Activated CD8-positive, alpha-beta memory T cell treated with anti-CD3 and anti-CD28 coated beads, Interleukin-2, amount 50 U/mL, for 1 hour (primary cell): ENCODE data around the gene SERPINA4.

Source experiments
- DNase-seq: peaks from one replicate; pipeline ENCODE4 v3.0.0-alpha.2; 2020; ENCODE audit errors: extremely low read depth

Gene SERPINA4

DNA sequence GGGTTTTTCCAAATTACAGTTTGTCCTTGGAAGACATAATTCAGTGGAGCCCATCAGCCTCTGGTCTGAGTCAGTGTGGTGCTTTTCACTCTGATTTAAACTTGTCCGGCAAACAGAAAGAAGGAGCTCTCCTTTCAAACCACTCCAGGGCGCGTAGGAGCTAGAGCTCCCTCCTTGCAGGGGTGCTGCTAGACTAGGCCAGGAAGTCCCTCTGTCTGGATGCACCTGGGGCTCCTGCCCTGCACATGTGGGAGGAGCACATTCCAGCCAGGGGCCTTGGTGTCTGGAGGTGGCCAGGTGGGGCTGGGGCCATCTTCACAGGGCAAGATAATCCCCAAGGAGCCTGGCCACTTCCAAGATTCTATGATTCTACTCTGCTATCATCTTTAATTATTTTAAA is 54.0 kb downstream of the SERPINA4 start:
- DNase-seq: no peak

DNA sequence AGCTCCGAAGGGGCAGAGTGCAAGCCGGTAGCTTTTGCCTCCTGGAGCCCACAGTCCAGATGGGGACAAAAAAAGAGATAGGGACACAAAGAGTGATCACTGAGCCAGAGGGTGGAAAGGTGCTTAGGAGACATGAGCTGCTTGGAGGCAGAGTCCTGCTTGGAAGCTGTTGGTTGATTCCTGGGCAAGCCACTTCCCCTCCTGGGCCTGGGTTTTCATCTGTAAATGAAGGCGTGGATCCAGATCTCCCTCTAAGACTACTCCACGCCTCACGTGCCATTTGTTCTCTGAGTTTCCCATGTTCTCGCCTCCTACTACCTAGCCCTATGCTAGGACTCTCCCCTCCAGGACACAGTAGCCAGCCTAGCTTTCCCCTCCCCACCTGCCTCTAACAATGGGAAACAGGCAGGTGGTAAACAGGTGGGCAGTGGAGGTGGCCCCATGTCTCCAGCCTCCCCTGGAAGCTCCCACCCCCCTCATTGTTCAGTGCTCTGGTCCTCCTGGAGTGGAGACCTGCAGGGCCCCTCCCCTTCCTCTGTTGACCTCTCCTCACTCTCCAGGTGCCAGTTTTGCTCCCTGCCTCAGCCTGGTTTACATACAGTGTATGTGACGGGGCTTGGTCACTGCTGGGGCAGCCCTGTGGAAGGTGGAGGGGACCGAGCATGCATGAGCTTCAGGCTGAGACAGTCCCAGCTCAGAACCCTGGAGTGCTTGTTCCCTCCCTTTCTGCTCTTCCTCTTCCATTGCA is 54.8 kb downstream of the SERPINA4 start:
- no peak for DNase-seq

- no peak for DNase-seq
Observed at GRCh38 chr14:94617366-94617941, 56.2 kb downstream of the SERPINA4 start.

DNA sequence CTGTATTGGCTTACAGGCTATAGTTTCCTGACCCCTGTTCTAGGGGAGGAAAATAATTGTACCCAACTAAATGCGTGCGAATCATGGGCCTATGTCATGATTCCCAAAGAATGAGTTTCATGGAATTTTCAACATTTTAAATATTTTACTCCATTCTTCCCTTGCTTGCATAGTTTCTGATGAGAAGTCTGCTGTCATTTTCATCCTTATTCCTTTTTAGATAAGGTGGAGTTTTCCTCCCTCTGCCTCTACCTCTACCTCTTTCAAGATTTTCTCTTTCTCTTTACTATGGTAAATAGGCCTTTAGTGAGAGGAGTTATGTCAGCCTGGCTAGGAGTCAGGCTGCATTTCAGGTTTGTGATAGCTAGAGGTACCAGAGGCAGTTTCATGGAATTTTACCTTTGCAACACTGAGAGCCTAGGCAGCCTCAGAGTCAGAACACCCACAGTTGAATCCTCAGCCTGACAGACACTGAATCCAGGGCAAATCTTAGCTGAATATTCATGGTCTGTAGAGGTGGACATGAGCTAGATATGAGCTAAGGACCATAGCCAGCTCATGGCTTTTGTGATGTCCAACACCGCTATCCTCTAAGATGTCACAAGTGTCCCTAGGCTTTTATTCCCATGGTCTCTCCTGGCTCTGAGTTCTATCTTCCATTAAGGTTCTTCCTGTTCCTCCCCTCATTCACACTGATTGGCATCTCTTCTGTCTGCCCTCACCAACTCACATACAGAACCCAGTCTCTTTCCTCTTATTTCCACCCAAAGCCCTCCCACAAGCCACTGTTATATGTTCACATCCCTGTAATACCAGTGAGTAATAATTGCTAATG is 57.0 kb downstream of the SERPINA4 start:
- no peak for DNase-seq

DNA sequence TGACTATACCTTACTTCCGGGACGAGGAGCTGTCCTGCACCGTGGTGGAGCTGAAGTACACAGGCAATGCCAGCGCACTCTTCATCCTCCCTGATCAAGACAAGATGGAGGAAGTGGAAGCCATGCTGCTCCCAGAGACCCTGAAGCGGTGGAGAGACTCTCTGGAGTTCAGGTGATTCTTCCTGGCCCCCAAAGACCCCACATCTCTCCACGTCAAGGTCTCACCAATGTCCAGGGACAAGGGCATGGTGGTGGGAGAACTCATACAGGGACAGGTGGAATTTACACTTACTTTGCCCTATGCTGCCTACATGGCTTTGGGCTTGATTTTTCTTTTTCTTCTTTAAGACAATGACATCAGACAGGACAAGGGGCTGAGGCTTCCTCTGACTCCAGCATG is 58.1 kb downstream of the SERPINA4 start:
- no peak for DNase-seq
